GM12878 (cell line): ENCODE data around the gene RPLP1. TPM values are rescaled to one million over a fixed set of nuclear protein-coding genes. Genes with fewer than 3 reads are reported as not detected.

Source experiments
- CHD1 ChIP-seq: IDR thresholded peaks from 2 replicates; pipeline ENCODE4 v1.6.1; 2012; ENCODE audit warnings: low read depth, low read length, improper control_type of control experiment
- DPF2 ChIP-seq: fragments of 450-650 bp; IDR thresholded peaks from 2 replicates; pipeline ENCODE4 v1.6.1; 2017; ENCODE audit warnings: mild to moderate bottlenecking
- EP300 ChIP-seq, 2 experiments: fragments of 150-350 bp in 1 of 2; IDR thresholded peaks; 2 replicates each; pipeline ENCODE4 v1.6.1; 2011 to 2012; ENCODE audit warnings: low read depth in 2 of 2, low read length in 2 of 2, borderline replicate concordance in 1 of 2, improper control_type of control experiment in 1 of 2, inconsistent platforms in 1 of 2; ENCODE audit not compliant: control insufficient read depth in 1 of 2
- IKZF1 ChIP-seq: fragments of 450-650 bp; conservative IDR thresholded peaks from 2 replicates; pipeline ENCODE4 v1.6.1; 2017; ENCODE audit warnings: antibody characterized with exemption, mild to moderate bottlenecking
- IKZF2 ChIP-seq, 2 experiments: fragments of 450-650 bp; IDR thresholded peaks; 2 replicates each; pipeline ENCODE4 v1.6.1; 2017; ENCODE audit warnings: mild to moderate bottlenecking in 2 of 2, moderate library complexity in 2 of 2
- MAX ChIP-seq: IDR thresholded peaks from 2 replicates; pipeline ENCODE4 v1.6.1; 2012; ENCODE audit warnings: low read depth, low read length, improper control_type of control experiment
- MTA2 ChIP-seq: fragments of 450-650 bp; IDR thresholded peaks from 2 replicates; pipeline ENCODE4 v1.6.1; 2016; ENCODE audit warnings: low read depth, mild to moderate bottlenecking, moderate library complexity
- MXI1 ChIP-seq: fragments of 150-350 bp; IDR thresholded peaks from 2 replicates; pipeline ENCODE4 v1.6.1; 2011; ENCODE audit warnings: low read depth, mild to moderate bottlenecking, inconsistent platforms, low read length, improper control_type of control experiment
- MYC ChIP-seq: IDR thresholded peaks from 2 replicates; pipeline ENCODE4 v1.6.1; 2011; ENCODE audit warnings: mild to moderate bottlenecking, low read length, moderate library complexity, inconsistent platforms; ENCODE audit not compliant: insufficient read depth, insufficient replicate concordance, insufficient read length, severe bottlenecking
- NKRF ChIP-seq: fragments of 450-650 bp; conservative IDR thresholded peaks from 2 replicates; pipeline ENCODE4 v1.6.1; 2017; ENCODE audit warnings: mild to moderate bottlenecking, moderate library complexity
- NRF1 ChIP-seq: conservative IDR thresholded peaks from 2 replicates; pipeline ENCODE4 v1.6.1; 2011; ENCODE audit warnings: mild to moderate bottlenecking, low read depth, low read length, improper control_type of control experiment
- PML ChIP-seq: IDR thresholded peaks from 2 replicates; pipeline ENCODE4 v1.6.1; 2012; ENCODE audit warnings: low read length, inconsistent platforms
- POLR2A ChIP-seq: IDR thresholded peaks from 2 replicates; pipeline ENCODE4 v1.6.1; 2011; ENCODE audit warnings: low read depth, mild to moderate bottlenecking, low read length
- RBBP5 ChIP-seq: fragments of 200-600 bp; sonication (generic); conservative IDR thresholded peaks from 2 replicates; pipeline ENCODE4 v1.6.1; 2016
- RUNX3 ChIP-seq: IDR thresholded peaks from 2 replicates; pipeline ENCODE4 v1.6.1; 2012; ENCODE audit warnings: low read length, inconsistent platforms
- SKIL ChIP-seq: fragments of 450-650 bp; IDR thresholded peaks from 2 replicates; pipeline ENCODE4 v1.6.1; 2017; ENCODE audit warnings: mild to moderate bottlenecking, low read depth, inconsistent platforms; ENCODE audit not compliant: poor library complexity, severe bottlenecking
- TARDBP ChIP-seq: IDR thresholded peaks from 2 replicates; pipeline ENCODE4 v1.6.1; 2016; ENCODE audit warnings: borderline replicate concordance
- YY1 ChIP-seq: IDR thresholded peaks from 2 replicates; pipeline ENCODE4 v1.6.1; 2011; ENCODE audit warnings: low read depth, mild to moderate bottlenecking, low read length
- ZNF384 ChIP-seq: IDR thresholded peaks from 2 replicates; pipeline ENCODE4 v1.6.1; 2012; ENCODE audit warnings: low read depth, mild to moderate bottlenecking, low read length, improper control_type of control experiment, borderline replicate concordance
- polyA plus RNA-seq, 11 experiments: library from polyadenylated mRNA; depleted of rRNA in 4 of 11; unstranded in 6 of 11; stranded (reverse) in 5 of 11; fragments of >200 nt; fragmentation: Nextera tagmentation in 4 of 11; fragmentation: Illumina TruSeq in 1 of 11; extraction: Ambion mirVana in 4 of 11; extraction: Trizol in 1 of 11; gene quantifications; 1 replicate in 1 of 11; 2 replicates in 10 of 11; pipeline versions ENCODE4 v1.2.1 to v1.2.3, GENCODE V29; 2011 to 2016; ENCODE audit warnings: inconsistent platforms in 2 of 11, missing spikeins in 2 of 11, low read depth in 1 of 11
- total RNA-seq, 4 experiments: library from RNA; depleted of rRNA in 3 of 4; stranded (reverse); fragments of >200 nt in 3 of 4; fragmentation: Illumina TruSeq in 1 of 4; extraction: Trizol in 1 of 4; gene quantifications; 2 replicates each; pipeline versions ENCODE4 v1.2.1 to v1.2.3, GENCODE V29; 2013 to 2021

RPLP1 gene
- total and polyA plus RNA-seq, 10 of the 15 experiments (the other 5 are each of a cell fraction or from before 2014, with no cell fraction given): 217 to 3,098 (median 1,664) TPM

GRCh38 chr15:69462493-69463181 lies 10.0 kb downstream of the RPLP1 start (continued):
- TF ChIP-seq NKRF (peak; percentile 46; the same call in 1 of the 2 replicates), RBBP5 (no peak), MAX (0 out of 2 replicates have a peak, but pooled peaks have one; percentile 21), MXI1 (peak; percentile 34; the same call in 1 of the 2 replicates), MTA2 (peak; percentile 44; the same call in 1 of the 2 replicates), ZNF384 (no peak), NRF1 (peak; percentile 74), MYC (no peak), TARDBP (no peak), IKZF1 (peak; percentile 81), PML (peak; percentile 55; the same call in 1 of the 2 replicates), CHD1 (no peak), RUNX3 (peak; percentile 60), EP300 (IDR thresholded peaks at IDR 0.05; ENCODE audit: borderline replicate concordance in 1 of 2, control insufficient read depth in 1 of 2, low read depth in 2 of 2, low read length in 2 of 2) (no peak), POLR2A (peak; percentile 69), SKIL (no peak), YY1 (0 out of 2 replicates have a peak, but pooled peaks have one; percentile 10), DPF2 (0 out of 2 replicates have a peak, but pooled peaks have one; percentile 19), IKZF2 (IDR thresholded peaks at IDR 0.05) (peak; percentile 64 to 70)
